HepG2 (cell line): Measurements from ENCODE around the gene ZBED1. TPM values are rescaled to one million over a fixed set of nuclear protein-coding genes. Genes with fewer than 3 reads are reported as not detected.
"Not testable (repeated sequence)": the region's sequence is repeated elsewhere in the genome, so short reads cannot be mapped to it uniquely, and the experiment has no call there.

Experiments used
- ARID4A ChIP-seq: sonication (generic); formaldehyde crosslinking; IDR thresholded peaks from 2 replicates; pipeline ENCODE4 v1.5.0; 2020; ENCODE audit warnings: mild to moderate bottlenecking, missing genetic modification reagents, borderline replicate concordance
- ARID5B ChIP-seq: IDR thresholded peaks from 2 replicates; pipeline ENCODE4 v1.4.0; 2020; ENCODE audit warnings: mild to moderate bottlenecking, missing genetic modification reagents
- ASH2L ChIP-seq: fragments of 300-600, 200-600 bp; sonication (generic); IDR thresholded peaks from 2 replicates; pipeline ENCODE4 v1.7.0; 2017; ENCODE audit warnings: low read depth, mild to moderate bottlenecking, moderate library complexity, mixed read lengths, low read length; ENCODE audit not compliant: insufficient read length
- CEBPG ChIP-seq: IDR thresholded peaks from 2 replicates; pipeline ENCODE4 v1.6.1; 2016
- DPF2 ChIP-seq: sonication (generic); formaldehyde crosslinking; IDR thresholded peaks from 2 replicates; pipeline ENCODE4 v1.4.0; 2020; ENCODE audit warnings: mild to moderate bottlenecking, low read depth, missing genetic modification reagents, borderline replicate concordance
- FOXA1 ChIP-seq, 2 experiments: fragments of 450-650 bp in 1 of 2; sonication (generic) in 1 of 2; formaldehyde crosslinking in 1 of 2; IDR thresholded peaks; 2 replicates each; pipeline versions ENCODE4 v1.4.0 to v1.6.1; 2016 to 2020; ENCODE audit warnings: missing genetic modification reagents in 1 of 2
- GABPB1 ChIP-seq: IDR thresholded peaks from 2 replicates; pipeline ENCODE4 v1.6.1; 2016; ENCODE audit warnings: mild to moderate bottlenecking, missing genetic modification reagents, moderate library complexity, missing compliant biosample characterization
- HNF4A ChIP-seq: sonication (generic); formaldehyde crosslinking; IDR thresholded peaks from 2 replicates; pipeline ENCODE4 v1.4.0; 2020; ENCODE audit warnings: missing genetic modification reagents
- IKZF5 ChIP-seq: IDR thresholded peaks from 2 replicates; pipeline ENCODE4 v1.6.1; 2018; ENCODE audit warnings: missing genetic modification reagents, mild to moderate bottlenecking, missing compliant biosample characterization
- KMT2B ChIP-seq: IDR thresholded peaks from 2 replicates; pipeline ENCODE4 v1.6.1; 2016; ENCODE audit warnings: missing genetic modification reagents, missing compliant biosample characterization
- SIN3A ChIP-seq: IDR thresholded peaks from 2 replicates; pipeline ENCODE4 v1.6.1; 2011; ENCODE audit warnings: low read depth, mild to moderate bottlenecking, control low read depth, low read length, borderline replicate concordance
- TEAD3 ChIP-seq: optimal IDR thresholded peaks from 2 replicates; pipeline ENCODE3; 2016; ENCODE audit warnings: borderline replicate concordance
- ZNF350 ChIP-seq: sonication (generic); formaldehyde crosslinking; IDR thresholded peaks from 2 replicates; pipeline ENCODE4 v1.4.0; 2020; ENCODE audit warnings: mild to moderate bottlenecking, low read depth, missing genetic modification reagents, borderline replicate concordance
- ZNF788 ChIP-seq: sonication (generic); formaldehyde crosslinking; IDR thresholded peaks from 2 replicates; pipeline ENCODE4 v1.5.0; 2020; ENCODE audit warnings: mild to moderate bottlenecking, missing genetic modification reagents, borderline replicate concordance
- polyA plus RNA-seq, 8 experiments: library from polyadenylated mRNA; depleted of rRNA in 3 of 8; stranded (reverse) in 7 of 8; unstranded in 1 of 8; fragments of >200 nt; fragmentation: Illumina TruSeq in 4 of 8; extraction: Trizol in 4 of 8; gene quantifications; 2 replicates each; pipeline versions ENCODE4 v1.2.1 to v1.2.3, GENCODE V29; 2011 to 2016; ENCODE audit warnings: low read depth in 4 of 8, missing spikeins in 1 of 8, mixed read lengths in 1 of 8; ENCODE audit not compliant: insufficient read depth in 1 of 8
- total RNA-seq, 5 experiments: library from RNA; depleted of rRNA; stranded (reverse); fragments of >200 nt; fragmentation: Illumina TruSeq; extraction: Trizol; gene quantifications; 2 replicates each; pipeline ENCODE4 v1.2.3, GENCODE V29; 2016; ENCODE audit warnings: low read depth in 1 of 5
- TF ChIP-seq, protein P1 (sequence below): sonication (generic); formaldehyde crosslinking; IDR thresholded peaks from 2 replicates; pipeline ENCODE4 v1.5.1; 2020; ENCODE audit warnings: mild to moderate bottlenecking, missing genetic modification reagents, moderate library complexity

ZBED1 gene
- total and polyA plus RNA-seq, 2 of the 13 experiments (the other 11 are each of a cell fraction or from before 2014, with no cell fraction given), result 20.0 to 29.8 TPM

DNA sequence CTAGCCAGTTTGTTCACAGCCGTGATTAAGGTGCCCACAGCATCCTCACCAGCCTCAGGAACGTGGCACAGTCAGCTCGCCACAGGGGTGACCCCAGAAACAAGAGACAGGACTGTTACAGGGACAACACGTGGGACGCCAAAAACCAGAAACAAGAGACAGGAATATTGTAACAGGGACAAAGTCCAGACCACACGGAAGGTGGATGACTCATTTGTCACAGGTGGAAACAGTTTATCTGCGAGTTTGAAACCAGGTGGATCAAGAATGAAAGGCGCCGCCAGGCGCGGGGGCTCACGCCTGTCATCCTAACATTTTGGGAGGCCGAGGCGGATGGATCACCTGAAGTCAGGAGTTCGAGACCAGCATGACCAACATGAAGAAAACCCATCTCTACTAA is 27.7 kb downstream of the ZBED1 start (continued):
- TF ChIP-seq ARID5B (peak; percentile 82), DPF2 (CRISPR knock-in tag) (peak; percentile 27; the same call in 1 of the 2 replicates), ARID4A (CRISPR knock-in tag) (0 out of 2 replicates have a peak, but pooled peaks have one; percentile 54), HNF4A (CRISPR knock-in tag) (peak; percentile 89), ZNF350 (CRISPR knock-in tag) (peak; percentile 35; the same call in 1 of the 2 replicates), FOXA1 (CRISPR knock-in tag; IDR thresholded peaks at IDR 0.05) (peak; percentile 65; the same call in 1 of the 2 replicates), TEAD3 (peak; percentile 44), IKZF5 (CRISPR knock-in tag) (peak; percentile 58), ZNF788 (0 out of 2 replicates have a peak, but pooled peaks have one; percentile 18), KMT2B (CRISPR knock-in tag) (0 out of 2 replicates have a peak, but pooled peaks have one; percentile 27), ASH2L (peak; percentile 45), CEBPG (CRISPR knock-in tag) (peak; percentile 38; the same call in 1 of the 2 replicates), GABPB1 (CRISPR knock-in tag) (peak; percentile 26; the same call in 1 of the 2 replicates), SIN3A (peak; percentile 55; the same call in 1 of the 2 replicates)
- TF ChIP-seq, protein P1, sequence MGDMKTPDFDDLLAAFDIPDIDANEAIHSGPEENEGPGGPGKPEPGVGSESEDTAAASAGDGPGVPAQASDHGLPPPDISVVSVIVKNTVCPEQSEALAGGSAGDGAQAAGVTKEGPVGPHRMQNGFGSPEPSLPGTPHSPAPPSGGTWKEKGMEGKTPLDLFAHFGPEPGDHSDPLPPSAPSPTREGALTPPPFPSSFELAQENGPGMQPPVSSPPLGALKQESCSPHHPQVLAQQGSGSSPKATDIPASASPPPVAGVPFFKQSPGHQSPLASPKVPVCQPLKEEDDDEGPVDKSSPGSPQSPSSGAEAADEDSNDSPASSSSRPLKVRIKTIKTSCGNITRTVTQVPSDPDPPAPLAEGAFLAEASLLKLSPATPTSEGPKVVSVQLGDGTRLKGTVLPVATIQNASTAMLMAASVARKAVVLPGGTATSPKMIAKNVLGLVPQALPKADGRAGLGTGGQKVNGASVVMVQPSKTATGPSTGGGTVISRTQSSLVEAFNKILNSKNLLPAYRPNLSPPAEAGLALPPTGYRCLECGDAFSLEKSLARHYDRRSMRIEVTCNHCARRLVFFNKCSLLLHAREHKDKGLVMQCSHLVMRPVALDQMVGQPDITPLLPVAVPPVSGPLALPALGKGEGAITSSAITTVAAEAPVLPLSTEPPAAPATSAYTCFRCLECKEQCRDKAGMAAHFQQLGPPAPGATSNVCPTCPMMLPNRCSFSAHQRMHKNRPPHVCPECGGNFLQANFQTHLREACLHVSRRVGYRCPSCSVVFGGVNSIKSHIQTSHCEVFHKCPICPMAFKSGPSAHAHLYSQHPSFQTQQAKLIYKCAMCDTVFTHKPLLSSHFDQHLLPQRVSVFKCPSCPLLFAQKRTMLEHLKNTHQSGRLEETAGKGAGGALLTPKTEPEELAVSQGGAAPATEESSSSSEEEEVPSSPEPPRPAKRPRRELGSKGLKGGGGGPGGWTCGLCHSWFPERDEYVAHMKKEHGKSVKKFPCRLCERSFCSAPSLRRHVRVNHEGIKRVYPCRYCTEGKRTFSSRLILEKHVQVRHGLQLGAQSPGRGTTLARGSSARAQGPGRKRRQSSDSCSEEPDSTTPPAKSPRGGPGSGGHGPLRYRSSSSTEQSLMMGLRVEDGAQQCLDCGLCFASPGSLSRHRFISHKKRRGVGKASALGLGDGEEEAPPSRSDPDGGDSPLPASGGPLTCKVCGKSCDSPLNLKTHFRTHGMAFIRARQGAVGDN, result peak; percentile 32; the same call in 1 of the 2 replicates
- not testable (repeated sequence) for TF ChIP-seq FOXA1 (IDR thresholded peaks at IDR 0.05)
